ENCODE results near the gene GNPTAB. TPM values are rescaled to one million over a fixed set of nuclear protein-coding genes. Genes with fewer than 3 reads are reported as not detected.

The GNPTAB gene
- total and polyA plus RNA-seq, 2 of the 13 experiments (the other 11 are each of a cell fraction or from before 2014, with no cell fraction given), result 13.6 to 19.4 TPM

GRCh38 chr12:101876861-101877805 is 46.4 kb upstream of the GNPTAB start, which contains the start of gene DRAM1 (continued):
- TF ChIP-seq ZNF674 (CRISPR knock-in tag; IDR thresholded peaks at IDR 0.05; ENCODE audit: low read depth), result no peak
- no peak for TF ChIP-seq KLF6 (CRISPR knock-in tag; IDR thresholded peaks at IDR 0.05)
- TF ChIP-seq, protein P1, sequence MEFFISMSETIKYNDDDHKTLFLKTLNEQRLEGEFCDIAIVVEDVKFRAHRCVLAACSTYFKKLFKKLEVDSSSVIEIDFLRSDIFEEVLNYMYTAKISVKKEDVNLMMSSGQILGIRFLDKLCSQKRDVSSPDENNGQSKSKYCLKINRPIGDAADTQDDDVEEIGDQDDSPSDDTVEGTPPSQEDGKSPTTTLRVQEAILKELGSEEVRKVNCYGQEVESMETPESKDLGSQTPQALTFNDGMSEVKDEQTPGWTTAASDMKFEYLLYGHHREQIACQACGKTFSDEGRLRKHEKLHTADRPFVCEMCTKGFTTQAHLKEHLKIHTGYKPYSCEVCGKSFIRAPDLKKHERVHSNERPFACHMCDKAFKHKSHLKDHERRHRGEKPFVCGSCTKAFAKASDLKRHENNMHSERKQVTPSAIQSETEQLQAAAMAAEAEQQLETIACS (CRISPR knock-in tag; IDR thresholded peaks at IDR 0.05), result no peak
- TF ChIP-seq ZNF446 (CRISPR knock-in tag; IDR thresholded peaks at IDR 0.05), result peak; percentile 84
- no peak for TF ChIP-seq PRPF4 (IDR thresholded peaks at IDR 0.05; ENCODE audit: low read depth, low read length, poor library complexity, severe bottlenecking)
- TF ChIP-seq ZNF615 (CRISPR knock-in tag; IDR thresholded peaks at IDR 0.05; ENCODE audit: borderline replicate concordance), result peak; percentile 86; the same call in 1 of the 2 replicates
- TF ChIP-seq TOPORS (CRISPR knock-in tag; IDR thresholded peaks at IDR 0.05), result peak; percentile 47; the same call in 1 of the 2 replicates
- TF ChIP-seq DNMT3B (CRISPR knock-in tag; conservative IDR thresholded peaks at IDR 0.05), result peak; percentile 74; the same call in 1 of the 2 replicates
- no peak for TF ChIP-seq MBNL3 (CRISPR knock-in tag; conservative IDR thresholded peaks at IDR 0.05)
- TF ChIP-seq, protein P2, sequence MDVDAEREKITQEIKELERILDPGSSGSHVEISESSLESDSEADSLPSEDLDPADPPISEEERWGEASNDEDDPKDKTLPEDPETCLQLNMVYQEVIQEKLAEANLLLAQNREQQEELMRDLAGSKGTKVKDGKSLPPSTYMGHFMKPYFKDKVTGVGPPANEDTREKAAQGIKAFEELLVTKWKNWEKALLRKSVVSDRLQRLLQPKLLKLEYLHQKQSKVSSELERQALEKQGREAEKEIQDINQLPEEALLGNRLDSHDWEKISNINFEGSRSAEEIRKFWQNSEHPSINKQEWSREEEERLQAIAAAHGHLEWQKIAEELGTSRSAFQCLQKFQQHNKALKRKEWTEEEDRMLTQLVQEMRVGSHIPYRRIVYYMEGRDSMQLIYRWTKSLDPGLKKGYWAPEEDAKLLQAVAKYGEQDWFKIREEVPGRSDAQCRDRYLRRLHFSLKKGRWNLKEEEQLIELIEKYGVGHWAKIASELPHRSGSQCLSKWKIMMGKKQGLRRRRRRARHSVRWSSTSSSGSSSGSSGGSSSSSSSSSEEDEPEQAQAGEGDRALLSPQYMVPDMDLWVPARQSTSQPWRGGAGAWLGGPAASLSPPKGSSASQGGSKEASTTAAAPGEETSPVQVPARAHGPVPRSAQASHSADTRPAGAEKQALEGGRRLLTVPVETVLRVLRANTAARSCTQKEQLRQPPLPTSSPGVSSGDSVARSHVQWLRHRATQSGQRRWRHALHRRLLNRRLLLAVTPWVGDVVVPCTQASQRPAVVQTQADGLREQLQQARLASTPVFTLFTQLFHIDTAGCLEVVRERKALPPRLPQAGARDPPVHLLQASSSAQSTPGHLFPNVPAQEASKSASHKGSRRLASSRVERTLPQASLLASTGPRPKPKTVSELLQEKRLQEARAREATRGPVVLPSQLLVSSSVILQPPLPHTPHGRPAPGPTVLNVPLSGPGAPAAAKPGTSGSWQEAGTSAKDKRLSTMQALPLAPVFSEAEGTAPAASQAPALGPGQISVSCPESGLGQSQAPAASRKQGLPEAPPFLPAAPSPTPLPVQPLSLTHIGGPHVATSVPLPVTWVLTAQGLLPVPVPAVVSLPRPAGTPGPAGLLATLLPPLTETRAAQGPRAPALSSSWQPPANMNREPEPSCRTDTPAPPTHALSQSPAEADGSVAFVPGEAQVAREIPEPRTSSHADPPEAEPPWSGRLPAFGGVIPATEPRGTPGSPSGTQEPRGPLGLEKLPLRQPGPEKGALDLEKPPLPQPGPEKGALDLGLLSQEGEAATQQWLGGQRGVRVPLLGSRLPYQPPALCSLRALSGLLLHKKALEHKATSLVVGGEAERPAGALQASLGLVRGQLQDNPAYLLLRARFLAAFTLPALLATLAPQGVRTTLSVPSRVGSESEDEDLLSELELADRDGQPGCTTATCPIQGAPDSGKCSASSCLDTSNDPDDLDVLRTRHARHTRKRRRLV (CRISPR knock-in tag; IDR thresholded peaks at IDR 0.05), result 0 out of 2 replicates have a peak, but pooled peaks have one; percentile 45
- peak; percentile 87 for TF ChIP-seq ZNF883 (CRISPR knock-in tag; IDR thresholded peaks at IDR 0.05; ENCODE audit: not compliant biosample characterization)
- TF ChIP-seq ZNF234 (CRISPR knock-in tag; conservative IDR thresholded peaks at IDR 0.05), result peak; percentile 66; the same call in 1 of the 2 replicates
- peak; percentile 36; the same call in 1 of the 2 replicates for TF ChIP-seq ZNF790 (CRISPR knock-in tag; IDR thresholded peaks at IDR 0.05; ENCODE audit: borderline replicate concordance)
- TF ChIP-seq YEATS2 (CRISPR knock-in tag; IDR thresholded peaks at IDR 0.05; ENCODE audit: borderline replicate concordance), result peak; percentile 47; the same call in 1 of the 2 replicates
- TF ChIP-seq ZNF414 (CRISPR knock-in tag; IDR thresholded peaks at IDR 0.05), result peak; percentile 59; the same call in 1 of the 2 replicates
- TF ChIP-seq MXD4 (CRISPR knock-in tag; IDR thresholded peaks at IDR 0.05), result peak; percentile 65; the same call in 1 of the 2 replicates
- TF ChIP-seq, protein P3, sequence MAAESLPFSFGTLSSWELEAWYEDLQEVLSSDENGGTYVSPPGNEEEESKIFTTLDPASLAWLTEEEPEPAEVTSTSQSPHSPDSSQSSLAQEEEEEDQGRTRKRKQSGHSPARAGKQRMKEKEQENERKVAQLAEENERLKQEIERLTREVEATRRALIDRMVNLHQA (CRISPR knock-in tag; IDR thresholded peaks at IDR 0.05), result no peak
- no peak for TF ChIP-seq CC2D1A (CRISPR knock-in tag; IDR thresholded peaks at IDR 0.05)
- peak; percentile 65; the same call in 1 of the 2 replicates for TF ChIP-seq GLI4 (CRISPR knock-in tag; IDR thresholded peaks at IDR 0.05; ENCODE audit: borderline replicate concordance)
- TF ChIP-seq YEATS4 (CRISPR knock-in tag; IDR thresholded peaks at IDR 0.05; ENCODE audit: borderline replicate concordance), result peak; percentile 87
- no peak for TF ChIP-seq BRD4 (CRISPR knock-in tag; IDR thresholded peaks at IDR 0.05)
- TF ChIP-seq RCOR2 (CRISPR knock-in tag; IDR thresholded peaks at IDR 0.05), result peak; percentile 40; the same call in 1 of the 2 replicates
